SW 1271 (cell line): ENCODE results near the gene CLEC17A.

Experiments
- DNase-seq, 2 experiments: peaks; one replicate each; lab custom pipeline; 2025; lab: John Stamatoyannopoulos, UW

Gene CLEC17A

DNA sequence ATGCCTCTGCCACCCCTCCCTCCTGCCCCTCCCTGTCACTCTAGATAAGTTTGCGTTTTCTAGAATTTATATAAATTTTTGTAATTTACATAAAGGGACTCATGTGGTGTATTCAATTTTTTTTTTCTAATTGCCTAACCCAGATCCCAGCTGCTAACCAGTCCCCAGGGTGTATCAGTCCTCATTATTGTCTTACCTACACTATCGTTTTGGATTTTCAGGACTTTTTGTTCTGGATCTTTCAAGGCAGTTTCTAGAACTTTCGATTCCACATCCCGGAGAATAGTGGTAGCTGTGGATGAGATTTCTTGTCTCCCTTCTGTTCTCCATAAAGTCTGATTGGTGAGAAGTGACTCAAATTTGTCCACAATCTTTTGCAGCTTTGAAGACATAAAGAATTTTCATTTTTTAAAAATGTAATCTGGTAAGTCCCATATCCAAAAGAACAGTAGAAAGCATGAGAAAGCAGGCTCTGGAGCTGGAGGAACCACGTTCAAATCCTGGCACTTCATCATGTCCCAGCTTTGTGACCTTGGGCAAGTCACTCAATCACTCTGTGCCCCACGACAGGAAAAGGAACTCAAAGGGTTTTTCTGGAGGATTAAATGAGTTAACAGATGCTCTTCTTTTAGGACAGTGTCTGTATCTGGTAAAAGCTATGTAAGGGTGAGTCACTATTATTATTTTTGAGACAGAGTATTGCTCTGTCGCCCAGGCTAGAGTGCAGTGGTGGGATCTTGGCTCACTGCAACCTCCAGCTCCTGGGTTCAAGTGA, 72.1 kb downstream of the CLEC17A start:
- no peak for DNase-seq

DNA sequence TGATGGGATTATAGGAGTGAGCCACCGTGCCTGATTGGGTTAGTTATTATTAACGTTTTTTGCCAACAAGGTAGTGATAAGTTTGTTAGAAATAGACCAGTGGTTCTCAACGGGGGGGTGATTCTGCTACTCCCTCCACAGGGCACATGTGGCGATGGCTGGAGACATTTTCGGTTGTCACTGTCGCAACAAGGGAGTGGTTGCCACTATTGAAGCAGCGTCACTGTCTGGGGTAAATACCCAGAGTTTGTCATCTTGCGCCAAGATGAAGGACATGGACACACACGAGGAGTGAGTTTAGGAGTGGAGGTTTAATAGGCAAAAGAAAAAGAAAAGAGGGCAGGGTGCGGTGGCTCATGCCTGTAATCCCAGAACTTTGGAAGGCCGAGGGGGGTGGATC, 72.8 kb downstream of the CLEC17A start:
- no peak for DNase-seq

GRCh38 chr19:14659874-14660489, 77.1 kb downstream of the CLEC17A start:
- no peak for DNase-seq

- no peak for DNase-seq
These were observed 78.6 kb downstream of the CLEC17A start for GRCh38 chr19:14661372-14661924.
